ENCODE measurements around the gene GPC2. TPM values are rescaled to one million over a fixed set of nuclear protein-coding genes. Genes with fewer than 3 reads are reported as not detected.

GPC2 gene
- total RNA-seq, 1 experiment from 2014 or later, result 5.0 TPM

GRCh38 chr7:100159099-100159623 lies 18.0 kb downstream of the GPC2 start:
- no peak for TF ChIP-seq CTCF (IDR thresholded peaks at IDR 0.05; ENCODE audit: insufficient read depth in 1 of 2, low read depth in 1 of 2, low read length in 1 of 2, severe bottlenecking in 1 of 2, unreplicated experiment in 1 of 2)
- H3K27me3 ChIP-seq (replicated peaks; ENCODE audit: control insufficient read depth, insufficient read depth, low read length), result no peaks in the 10 kb centered on the region
- peak overlapping the region; percentile 90 for H3K27ac Mint-ChIP-seq (ENCODE audit: unreplicated experiment)
- H3K36me3 Mint-ChIP-seq (ENCODE audit: insufficient read depth, unreplicated experiment), result peaks cover 54% of the 10 kb centered on the region
- H3K4me3 ChIP-seq (ENCODE audit: low read depth, low read length), result peak overlapping the region; percentile 87
- DNase-seq, result no peak
- H3K9me3 ChIP-seq, result no peaks in the 10 kb centered on the region
- intact Hi-C loops (cut with micrococcal nuclease; ENCODE audit: unreplicated experiment), result no loop called here
- POLR2A ChIA-PET, result interaction anchor here (1.6 kb wide), 1 partner anchor 10 kb away, joined by 7 read pairs; the partner anchor contains the start of gene LAMTOR4
- H3K36me3 ChIP-seq (ENCODE audit: control insufficient read depth, insufficient read depth, low read length), result no peaks in the 10 kb centered on the region; the same call in 1 of the 2 replicates
- H3K27me3 Mint-ChIP-seq (ENCODE audit: insufficient read depth, unreplicated experiment), result no peaks in the 10 kb centered on the region
- peaks cover 27% of the 10 kb centered on the region for H3K4me1 ChIP-seq
- CTCF ChIA-PET, result interaction anchor here (0.7 kb wide), 1 partner anchor 30 kb away, joined by 4 read pairs; no protein-coding TSS in a partner anchor
- H3K4me3 Mint-ChIP-seq (ENCODE audit: unreplicated experiment), result peak overlapping the region; percentile 79
- H3K4me1 Mint-ChIP-seq (ENCODE audit: low read depth, unreplicated experiment), result peaks cover 20% of the 10 kb centered on the region
- H3K9me3 Mint-ChIP-seq (ENCODE audit: unreplicated experiment), result no peaks in the 10 kb centered on the region
- TSS peak; percentile 39 for BruUV-seq (replicated peaks)

- peaks cover 26% of the 10 kb centered on the region for H3K4me1 Mint-ChIP-seq (ENCODE audit: low read depth, unreplicated experiment)
- BruUV-seq (replicated peaks), result no TSS peak
- CTCF ChIA-PET, result no interaction called here
- Histone ChIP-seq H3K36me3 (ENCODE audit: control insufficient read depth, insufficient read depth, low read length) (no peaks in the 10 kb centered on the region; the same call in 1 of the 2 replicates), H3K27me3 (replicated peaks; ENCODE audit: control insufficient read depth, insufficient read depth, low read length) (no peaks in the 10 kb centered on the region), H3K4me3 (ENCODE audit: low read depth, low read length) (peak within 1 kb of the TSS; percentile 87), H3K4me1 (peaks cover 27% of the 10 kb centered on the region), H3K9me3 (no peaks in the 10 kb centered on the region)
- H3K27me3 Mint-ChIP-seq (ENCODE audit: insufficient read depth, unreplicated experiment), result no peaks in the 10 kb centered on the region
- POLR2A ChIA-PET, result interaction anchor here (0.9 to 1.6 kb wide), 4 partner anchors 10 to 19 kb away, joined by 4 to 7 read pairs (median 6); partner anchors contain the start of genes GAL3ST4, GPC2, LAMTOR4 and STAG3
- peaks cover 61% of the 10 kb centered on the region for H3K36me3 Mint-ChIP-seq (ENCODE audit: insufficient read depth, unreplicated experiment)
- H3K4me3 Mint-ChIP-seq (ENCODE audit: unreplicated experiment), result peak within 1 kb of the TSS; percentile 79
- peak within 1 kb of the TSS; percentile 90 for H3K27ac Mint-ChIP-seq (ENCODE audit: unreplicated experiment)
- DNase-seq, result peak; percentile 94 to 97
- no peaks in the 10 kb centered on the region for H3K9me3 Mint-ChIP-seq (ENCODE audit: unreplicated experiment)
- no peak for TF ChIP-seq CTCF (IDR thresholded peaks at IDR 0.05; ENCODE audit: insufficient read depth in 1 of 2, low read depth in 1 of 2, low read length in 1 of 2, severe bottlenecking in 1 of 2, unreplicated experiment in 1 of 2)
- intact Hi-C loops (cut with micrococcal nuclease; ENCODE audit: unreplicated experiment), result loop anchor here (1.0 kb wide), 1 partner anchor 10 kb away; the partner anchor contains the start of gene LAMTOR4
Measured at GRCh38 chr7:100158229-100159098, 18.7 kb downstream of the GPC2 start, which contains the start of gene TRAPPC14. Gene TRAPPC14 (minus strand): TSS chr7:100158723. CDS start chr7:100158499, 224 bp downstream.

All from Caco-2 (cell line).